Measurements from ENCODE around the gene EMILIN2.

The EMILIN2 gene

GRCh38 chr18:2959341-2959740, 112.5 kb downstream of the EMILIN2 start:
- no peak for DNase-seq

GRCh38 chr18:2960983-2961696, 114.3 kb downstream of the EMILIN2 start:
- DNase-seq = no peak

- no peak for DNase-seq
These were observed 115.0 kb downstream of the EMILIN2 start for GRCh38 chr18:2961821-2962220.

- no peak for DNase-seq
These were observed 116.2 kb downstream of the EMILIN2 start for GRCh38 chr18:2963048-2963447.

- no peak for DNase-seq
These were observed 117.7 kb downstream of the EMILIN2 start for GRCh38 chr18:2964361-2965010.
